SK-N-SH (cell line): ENCODE results near the gene SSBP2.
"Not testable (repeated sequence)": the region's sequence is repeated elsewhere in the genome, so short reads cannot be mapped to it uniquely, and the experiment has no call there.

Experiments used
- CHD2 ChIP-seq: fragments of 150-350 bp; IDR thresholded peaks from 2 replicates; pipeline ENCODE4 v1.6.1; 2018; ENCODE audit warnings: low read length; ENCODE audit not compliant: partially characterized antibody
- EP300 ChIP-seq, 2 experiments: IDR thresholded peaks; 2 replicates each; pipeline versions ENCODE4 v1.4.0 to v1.6.1; 2012; ENCODE audit warnings: borderline replicate concordance in 1 of 2, low read depth in 1 of 2, low read length in 1 of 2
- JUND ChIP-seq: IDR thresholded peaks from 2 replicates; pipeline ENCODE4 v1.4.0; 2012
- NFIC ChIP-seq: IDR thresholded peaks from 2 replicates; pipeline ENCODE4 v1.4.0; 2012; ENCODE audit warnings: borderline replicate concordance
- POLR2AphosphoS5 ChIP-seq: IDR thresholded peaks from 2 replicates; pipeline ENCODE4 v1.6.1; 2012; ENCODE audit warnings: low read depth, low read length
- RAD21 ChIP-seq: IDR thresholded peaks from 2 replicates; pipeline ENCODE4 v1.6.1; 2012; ENCODE audit warnings: mild to moderate bottlenecking, low read length
- RCOR1 ChIP-seq: fragments of 150-350 bp; IDR thresholded peaks from 2 replicates; pipeline ENCODE4 v1.6.1; 2017; ENCODE audit warnings: antibody characterized with exemption, low read length
- TF ChIP-seq, protein P1 (sequence below): fragments of 200-600 bp; sonication (generic); IDR thresholded peaks from 2 replicates; pipeline ENCODE4 v1.6.1; 2017; ENCODE audit warnings: antibody characterized with exemption, mild to moderate bottlenecking, moderate library complexity
- TF ChIP-seq, protein P2 (sequence below): IDR thresholded peaks from 2 replicates; pipeline ENCODE4 v1.4.0; 2012; ENCODE audit warnings: low read depth, borderline replicate concordance
- TF ChIP-seq, protein P3 (sequence below): IDR thresholded peaks from 2 replicates; pipeline ENCODE4 v1.4.0; 2012; ENCODE audit warnings: low read depth

DNA sequence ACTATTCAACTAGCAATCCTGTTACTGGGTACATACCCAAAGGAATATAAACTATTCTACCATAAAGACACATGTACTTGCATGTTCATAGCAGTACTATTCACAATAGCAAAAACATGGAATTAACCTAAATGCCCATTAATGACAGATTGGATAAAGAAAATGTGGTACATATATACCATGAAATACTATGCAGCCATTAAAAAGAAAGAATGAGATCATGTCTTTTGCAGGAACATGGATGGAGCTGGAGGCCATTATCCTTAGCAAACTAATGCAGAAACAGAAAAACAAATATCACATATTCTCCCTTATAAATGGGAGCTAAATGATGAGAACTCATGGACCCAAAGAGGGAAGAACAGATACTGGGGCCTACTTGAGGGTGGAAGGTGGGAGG is 247.3 kb downstream of the SSBP2 start:
- TF ChIP-seq, protein P1, sequence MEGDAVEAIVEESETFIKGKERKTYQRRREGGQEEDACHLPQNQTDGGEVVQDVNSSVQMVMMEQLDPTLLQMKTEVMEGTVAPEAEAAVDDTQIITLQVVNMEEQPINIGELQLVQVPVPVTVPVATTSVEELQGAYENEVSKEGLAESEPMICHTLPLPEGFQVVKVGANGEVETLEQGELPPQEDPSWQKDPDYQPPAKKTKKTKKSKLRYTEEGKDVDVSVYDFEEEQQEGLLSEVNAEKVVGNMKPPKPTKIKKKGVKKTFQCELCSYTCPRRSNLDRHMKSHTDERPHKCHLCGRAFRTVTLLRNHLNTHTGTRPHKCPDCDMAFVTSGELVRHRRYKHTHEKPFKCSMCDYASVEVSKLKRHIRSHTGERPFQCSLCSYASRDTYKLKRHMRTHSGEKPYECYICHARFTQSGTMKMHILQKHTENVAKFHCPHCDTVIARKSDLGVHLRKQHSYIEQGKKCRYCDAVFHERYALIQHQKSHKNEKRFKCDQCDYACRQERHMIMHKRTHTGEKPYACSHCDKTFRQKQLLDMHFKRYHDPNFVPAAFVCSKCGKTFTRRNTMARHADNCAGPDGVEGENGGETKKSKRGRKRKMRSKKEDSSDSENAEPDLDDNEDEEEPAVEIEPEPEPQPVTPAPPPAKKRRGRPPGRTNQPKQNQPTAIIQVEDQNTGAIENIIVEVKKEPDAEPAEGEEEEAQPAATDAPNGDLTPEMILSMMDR = not testable (repeated sequence)
- TF ChIP-seq RCOR1; EP300 (IDR thresholded peaks at IDR 0.05; ENCODE audit: borderline replicate concordance in 1 of 2, low read depth in 1 of 2, low read length in 1 of 2); POLR2AphosphoS5; JUND; RAD21; CHD2; NFIC: not testable (repeated sequence)
- TF ChIP-seq, protein P2, sequence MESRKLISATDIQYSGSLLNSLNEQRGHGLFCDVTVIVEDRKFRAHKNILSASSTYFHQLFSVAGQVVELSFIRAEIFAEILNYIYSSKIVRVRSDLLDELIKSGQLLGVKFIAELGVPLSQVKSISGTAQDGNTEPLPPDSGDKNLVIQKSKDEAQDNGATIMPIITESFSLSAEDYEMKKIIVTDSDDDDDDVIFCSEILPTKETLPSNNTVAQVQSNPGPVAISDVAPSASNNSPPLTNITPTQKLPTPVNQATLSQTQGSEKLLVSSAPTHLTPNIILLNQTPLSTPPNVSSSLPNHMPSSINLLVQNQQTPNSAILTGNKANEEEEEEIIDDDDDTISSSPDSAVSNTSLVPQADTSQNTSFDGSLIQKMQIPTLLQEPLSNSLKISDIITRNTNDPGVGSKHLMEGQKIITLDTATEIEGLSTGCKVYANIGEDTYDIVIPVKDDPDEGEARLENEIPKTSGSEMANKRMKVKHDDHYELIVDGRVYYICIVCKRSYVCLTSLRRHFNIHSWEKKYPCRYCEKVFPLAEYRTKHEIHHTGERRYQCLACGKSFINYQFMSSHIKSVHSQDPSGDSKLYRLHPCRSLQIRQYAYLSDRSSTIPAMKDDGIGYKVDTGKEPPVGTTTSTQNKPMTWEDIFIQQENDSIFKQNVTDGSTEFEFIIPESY = not testable (repeated sequence)
- TF ChIP-seq, protein P3, sequence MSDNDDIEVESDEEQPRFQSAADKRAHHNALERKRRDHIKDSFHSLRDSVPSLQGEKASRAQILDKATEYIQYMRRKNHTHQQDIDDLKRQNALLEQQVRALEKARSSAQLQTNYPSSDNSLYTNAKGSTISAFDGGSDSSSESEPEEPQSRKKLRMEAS = not testable (repeated sequence)
